Left kidney (tissue), 8 donors: ENCODE data around the gene GAL. TPM values are rescaled to one million over a fixed set of nuclear protein-coding genes. Genes with fewer than 3 reads are reported as not detected.
"Not testable (repeated sequence)": the region's sequence is repeated elsewhere in the genome, so short reads cannot be mapped to it uniquely, and the experiment has no call there.

Experiments
- DNase-seq: peaks from one replicate; pipeline ENCODE4 v3.0.0-alpha.2; 2013
- long read RNA-seq, 8 donors: transcript quantifications; one replicate each; lab custom pipeline, GENCODE V29; 2026
- polyA plus RNA-seq: library from polyadenylated mRNA; unstranded; fragments of 120-200 nt; gene quantifications from one replicate; pipeline ENCODE4 v1.2.1, GENCODE V29; 2013; ENCODE audit not compliant: insufficient read length

GAL gene
- polyA plus RNA-seq = 0.23 TPM
- long read RNA-seq, donor 1, partial matches to known transcripts = 0 of 1 reads
- long read RNA-seq, donor 1, other reads (novel, unspliced or antisense) = 0 of 1 reads
- long read RNA-seq, donor 2, partial matches to known transcripts = 0 of 1 reads
- long read RNA-seq, donor 2, other reads (novel, unspliced or antisense) = 0 of 1 reads
- long read RNA-seq, donor 3 = 0 reads
- long read RNA-seq, donor 4 = 0 reads
- long read RNA-seq, donor 5, partial matches to known transcripts = 0 of 1 reads
- long read RNA-seq, donor 5, other reads (novel, unspliced or antisense) = 0 of 1 reads
- long read RNA-seq, donor 6 = 0 reads
- long read RNA-seq, donor 7 = 0 reads
- long read RNA-seq, donor 8 = 0 reads

GRCh38 chr11:68684385-68685356 is at the start of gene GAL:
Gene GAL (plus strand): TSS chr11:68684544. CDS start chr11:68684924, 380 bp downstream.
- DNase-seq = no peak

GRCh38 chr11:68634606-68635005 is 49.7 kb upstream of the GAL start:
- DNase-seq = not testable (repeated sequence)

DNA sequence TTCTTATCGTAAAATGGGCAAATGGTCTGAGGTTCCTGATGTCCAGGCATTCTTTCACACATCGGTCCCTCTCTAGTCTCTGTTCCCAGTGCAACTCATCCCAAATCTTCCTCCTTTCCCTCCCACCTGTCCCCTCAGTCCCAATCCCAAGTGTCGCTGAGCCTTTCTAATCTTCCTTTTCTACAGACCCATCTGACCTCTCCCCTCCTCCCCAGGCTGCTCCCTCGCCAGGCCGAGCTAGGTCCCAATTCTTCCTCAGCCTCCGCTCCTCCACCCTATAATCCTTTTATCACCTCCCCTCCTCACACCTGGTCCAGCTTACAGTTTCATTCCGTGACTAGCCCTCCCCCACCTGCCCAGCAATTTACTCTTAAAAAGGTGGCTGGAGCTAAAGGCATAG is 49.2 kb upstream of the GAL start:
- DNase-seq = not testable (repeated sequence)

DNA sequence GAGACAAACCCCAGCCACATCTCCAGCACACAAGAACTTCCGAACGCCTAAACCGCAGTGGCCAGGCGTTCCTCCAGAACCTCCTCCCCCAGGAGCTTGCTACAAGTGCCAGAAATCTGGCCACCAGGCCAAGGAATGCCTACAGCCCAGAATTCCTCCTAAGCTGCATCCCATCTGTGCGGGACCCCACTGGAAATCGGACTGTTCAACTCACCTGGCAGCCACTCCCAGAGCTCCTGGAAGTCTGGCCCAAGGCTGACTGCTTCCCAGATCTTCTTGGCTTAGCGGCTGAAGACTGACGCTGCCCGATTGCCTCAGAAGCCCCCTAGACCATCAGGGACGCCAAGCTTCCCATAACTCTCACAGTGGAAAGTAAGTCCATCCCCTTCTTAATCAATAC is 48.5 kb upstream of the GAL start:
- not testable (repeated sequence) for DNase-seq

DNA sequence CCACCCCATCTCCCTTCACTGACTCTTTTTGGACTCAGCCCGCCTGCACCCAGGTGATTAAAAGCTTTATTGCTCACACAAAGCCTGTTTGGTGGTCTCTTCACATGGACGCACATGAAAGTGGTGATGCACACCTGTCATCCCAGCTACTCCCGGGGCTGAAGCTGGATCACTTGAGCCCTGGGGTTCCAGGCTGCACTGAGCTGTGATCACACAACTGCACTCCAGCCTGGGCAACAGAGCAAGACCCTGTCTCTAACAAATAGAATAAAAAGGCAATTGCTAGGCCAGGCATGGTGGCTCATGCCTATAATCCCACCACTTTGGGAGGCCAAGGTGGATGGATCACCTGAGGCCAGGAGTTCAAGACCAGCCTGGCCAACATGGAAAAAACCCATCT is 45.0 kb upstream of the GAL start:
- not testable (repeated sequence) for DNase-seq

- no peak for DNase-seq
Measured at GRCh38 chr11:68641880-68642279, 42.5 kb upstream of the GAL start.

- peak; percentile 38 for DNase-seq
Measured at GRCh38 chr11:68643585-68643984, 40.8 kb upstream of the GAL start.

GRCh38 chr11:68646832-68647231 is 37.5 kb upstream of the GAL start:
- no peak for DNase-seq

DNA sequence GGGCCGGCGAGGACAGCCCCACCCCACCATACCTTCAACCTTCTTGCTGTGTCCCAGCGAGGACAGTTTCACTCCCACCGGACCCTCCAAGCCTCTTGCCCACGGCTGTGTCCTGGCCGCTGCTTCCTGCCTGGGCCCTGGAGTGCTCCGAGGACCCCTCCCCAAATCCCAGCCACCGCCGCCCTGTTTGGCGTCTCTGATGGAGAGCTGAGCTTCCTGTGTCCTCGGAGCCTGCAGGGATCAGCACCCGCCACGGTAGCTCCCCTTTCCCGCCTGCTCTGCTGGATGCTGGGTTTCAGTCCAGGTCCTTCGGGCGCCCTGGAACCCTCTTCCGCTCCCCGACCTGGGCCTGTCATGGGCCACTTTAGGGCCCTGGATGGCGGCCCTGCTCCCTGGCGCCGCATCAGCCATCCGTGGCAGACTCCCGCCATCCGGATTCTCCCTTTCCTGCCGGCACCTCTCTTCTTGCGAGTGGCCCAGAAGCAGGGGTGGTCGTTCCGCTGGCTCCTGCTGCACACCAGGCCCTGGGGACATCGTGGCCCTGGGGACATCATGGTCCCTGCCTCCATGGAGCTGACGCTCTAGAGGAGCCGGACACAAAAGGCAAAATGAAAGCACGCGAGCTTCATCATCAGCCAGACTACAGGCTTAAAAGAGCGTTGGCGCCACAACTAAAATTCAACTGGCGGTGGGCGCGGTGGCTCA is 34.3 kb upstream of the GAL start:
- no peak for DNase-seq

- DNase-seq = no peak
Measured at GRCh38 chr11:68650801-68651200, 33.5 kb upstream of the GAL start.

DNA sequence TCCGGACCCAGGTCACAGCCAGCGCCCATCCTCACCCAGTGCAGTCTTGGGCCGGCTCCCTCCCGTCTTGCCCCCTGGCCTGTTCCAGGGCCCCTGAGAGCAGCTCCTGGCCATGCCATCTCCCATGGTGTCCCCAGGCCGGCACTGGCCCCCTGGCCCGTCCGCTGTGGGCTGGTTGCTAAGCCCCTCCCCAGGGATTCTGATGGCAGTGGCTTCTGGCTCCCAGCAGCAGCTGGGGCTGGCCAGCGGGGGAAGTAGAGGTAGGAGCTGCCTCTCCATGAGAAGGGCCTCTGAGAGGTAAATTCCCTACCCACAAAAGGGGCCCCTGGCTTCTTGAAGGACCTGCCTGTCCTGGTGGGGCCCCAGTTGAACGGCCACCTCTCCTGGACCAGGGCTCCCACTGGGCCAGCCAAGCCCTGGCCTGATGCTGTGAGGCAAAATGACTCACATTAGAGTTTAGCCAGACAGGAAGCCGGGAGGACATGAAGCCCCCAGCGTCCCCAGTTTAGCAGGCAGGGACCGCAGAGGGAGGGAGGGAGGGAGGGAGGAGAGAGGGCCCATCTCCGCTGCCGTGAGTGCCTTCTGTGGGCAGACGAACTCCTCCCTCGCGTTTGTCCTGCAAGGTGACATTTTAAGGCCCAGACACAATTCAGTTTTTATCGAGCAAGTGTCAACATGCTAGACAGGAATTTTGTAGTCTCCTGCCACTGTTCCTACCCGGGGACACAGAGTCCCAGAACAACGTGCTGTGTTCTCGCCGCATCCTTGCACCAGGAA is 32.9 kb upstream of the GAL start:
- no peak for DNase-seq

GRCh38 chr11:68651985-68652682 is 32.2 kb upstream of the GAL start:
- no peak for DNase-seq

DNA sequence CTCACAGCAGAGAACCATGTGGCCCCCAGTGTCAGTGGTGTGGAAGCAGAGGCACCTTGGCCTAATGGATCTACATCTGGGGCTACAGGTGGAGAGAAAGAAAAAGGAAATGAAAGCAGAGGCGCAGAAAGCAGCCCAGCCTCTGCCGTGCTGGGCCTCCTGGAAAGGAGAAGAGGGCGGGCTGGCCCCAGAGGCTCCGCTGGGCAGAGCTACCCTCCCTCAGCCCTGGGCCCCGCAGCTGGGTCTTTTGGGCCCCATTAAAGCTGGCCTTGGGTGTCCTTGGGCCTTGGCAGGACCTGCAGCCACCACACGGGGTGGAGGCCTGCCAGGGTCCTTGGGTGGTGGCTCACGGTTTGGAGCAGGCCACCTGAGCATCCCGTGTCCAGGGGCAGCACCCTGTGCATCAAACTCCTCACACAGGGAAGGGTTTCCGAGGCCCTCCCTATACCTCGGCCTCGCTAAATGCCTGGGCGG is 31.6 kb upstream of the GAL start:
- no peak for DNase-seq

DNA sequence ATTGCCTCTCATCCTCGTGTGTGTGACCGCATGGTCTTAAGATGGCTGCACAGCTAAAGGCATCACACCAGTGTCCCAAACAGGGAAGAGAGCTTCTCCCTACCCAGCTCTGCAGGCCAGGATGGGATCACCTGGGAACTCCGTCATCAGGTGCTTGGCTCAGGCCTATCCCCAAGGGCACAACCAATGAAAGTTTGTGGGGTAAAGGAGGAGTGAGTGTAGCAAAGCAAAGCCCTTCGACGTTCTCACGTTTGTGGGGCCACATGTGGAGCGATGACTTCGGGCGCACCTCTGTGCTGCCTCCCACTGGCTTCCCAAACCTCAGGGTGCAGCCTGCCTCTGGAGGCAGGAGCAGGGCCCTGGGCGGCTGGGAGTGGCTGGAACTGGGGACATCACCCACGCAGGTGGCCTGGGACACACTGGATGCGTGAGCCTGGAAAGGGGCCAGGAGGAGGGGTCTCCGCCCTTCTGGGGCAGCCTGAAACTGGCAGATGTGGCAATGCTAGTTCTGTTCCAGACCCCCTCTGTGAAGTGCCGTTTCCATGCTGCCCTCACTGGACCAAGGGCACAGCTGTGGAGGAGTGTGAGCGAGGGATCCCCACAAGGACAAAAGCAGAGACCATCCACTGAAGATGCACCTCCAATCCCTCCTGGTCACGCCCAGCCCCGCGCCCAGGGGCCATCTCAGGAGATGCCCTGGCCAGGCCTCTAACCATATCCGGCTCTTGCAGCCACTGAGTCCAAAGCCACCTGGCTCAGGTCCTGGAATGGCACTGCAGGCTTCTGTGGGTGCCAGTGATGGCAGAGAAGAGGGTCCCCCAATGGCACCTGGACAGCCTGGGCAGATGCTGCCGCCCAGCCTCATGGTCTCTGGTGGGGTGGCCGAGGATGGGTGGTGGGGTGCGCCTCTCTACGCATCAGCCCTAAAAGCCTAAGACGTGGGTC is 30.6 kb upstream of the GAL start:
- no peak for DNase-seq

- no peak for DNase-seq
Measured at GRCh38 chr11:68654978-68655377, 29.4 kb upstream of the GAL start.

GRCh38 chr11:68655406-68655805 is 28.9 kb upstream of the GAL start:
- DNase-seq = no peak

DNA sequence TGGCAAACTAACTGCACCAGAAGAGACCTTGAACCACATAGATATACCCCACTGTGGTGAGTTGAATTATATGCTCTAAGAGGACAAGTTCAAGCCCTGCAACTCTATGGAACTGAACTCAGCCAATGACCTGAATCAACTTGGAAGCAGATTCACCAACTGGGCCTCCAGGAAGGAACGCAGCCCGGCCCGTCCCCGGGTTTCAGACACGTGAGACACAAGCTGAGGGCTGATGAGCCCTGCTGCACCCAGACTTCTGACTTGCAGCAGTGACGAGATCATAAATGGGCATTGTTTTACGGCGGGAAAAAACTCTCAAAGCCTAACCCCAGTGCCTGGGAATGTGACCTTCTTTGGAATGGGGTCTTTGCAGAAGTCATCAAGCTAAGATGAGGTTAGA is 28.5 kb upstream of the GAL start:
- DNase-seq = no peak

GRCh38 chr11:68657021-68657780 is 27.1 kb upstream of the GAL start:
- no peak for DNase-seq

DNA sequence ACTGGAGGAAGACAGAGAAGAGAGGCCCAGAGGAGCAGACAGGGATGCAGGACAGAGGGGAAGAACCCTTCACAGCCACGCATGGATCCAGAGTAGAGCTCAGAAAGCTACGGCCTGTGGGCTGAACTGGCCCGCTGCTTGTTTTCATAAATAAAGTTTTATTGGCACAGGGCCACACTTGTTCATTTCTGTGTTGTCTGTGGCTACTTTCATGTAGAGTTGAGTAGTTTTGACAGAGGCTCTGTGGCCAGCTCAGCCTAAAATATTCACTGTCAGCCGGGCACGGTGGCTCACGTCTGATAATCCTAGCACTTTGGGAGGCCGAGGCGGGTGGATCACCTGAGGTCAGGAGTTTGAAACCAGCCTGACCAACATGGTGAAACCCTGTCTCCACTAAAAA is 26.2 kb upstream of the GAL start:
- DNase-seq = no peak
